ENCODE data around the gene AP2M1.
"Not testable (repeated sequence)": the region's sequence is repeated elsewhere in the genome, so short reads cannot be mapped to it uniquely, and the experiment has no call there.

Gene AP2M1

GRCh38 chr3:184158404-184158803 is 16.3 kb upstream of the AP2M1 start:
- DNase-seq = no peak

GRCh38 chr3:184160456-184160855 is 14.2 kb upstream of the AP2M1 start:
- DNase-seq = no peak

GRCh38 chr3:184162571-184163070 is 12.0 kb upstream of the AP2M1 start:
- DNase-seq = not testable (repeated sequence)

GRCh38 chr3:184164648-184165330 is 9.9 kb upstream of the AP2M1 start:
- no peak for DNase-seq

GRCh38 chr3:184165543-184165942 is 9.1 kb upstream of the AP2M1 start:
- no peak for DNase-seq

GRCh38 chr3:184166671-184167070 is 8.0 kb upstream of the AP2M1 start:
- DNase-seq = no peak

GRCh38 chr3:184167786-184168185 is 6.9 kb upstream of the AP2M1 start:
- no peak for DNase-seq

- no peak for DNase-seq
These were observed 6.1 kb upstream of the AP2M1 start for GRCh38 chr3:184168363-184169120.

GRCh38 chr3:184169896-184170875 is 4.5 kb upstream of the AP2M1 start:
- DNase-seq = no peak

GRCh38 chr3:184171562-184171961 is 3.1 kb upstream of the AP2M1 start:
- no peak for DNase-seq

GRCh38 chr3:184172681-184173373 is 1.8 kb upstream of the AP2M1 start:
- DNase-seq = no peak

- DNase-seq = no peak
These were observed 1.3 kb upstream of the AP2M1 start for GRCh38 chr3:184173374-184173722.

GRCh38 chr3:184174284-184174645 is 390 bp upstream of the AP2M1 start:
- no peak for DNase-seq

- DNase-seq = no peak
These were observed 851 bp downstream of the AP2M1 start for GRCh38 chr3:184175506-184175905.

- no peak for DNase-seq
These were observed 1.3 kb downstream of the AP2M1 start for GRCh38 chr3:184175981-184176376.

GRCh38 chr3:184176377-184177330 is 2.0 kb downstream of the AP2M1 start:
- DNase-seq = peak; percentile 26

GRCh38 chr3:184177331-184177731 is 2.7 kb downstream of the AP2M1 start:
- no peak for DNase-seq

- no peak for DNase-seq
These were observed 3.2 kb downstream of the AP2M1 start for GRCh38 chr3:184177767-184178306.

- DNase-seq = no peak
These were observed 4.0 kb downstream of the AP2M1 start for GRCh38 chr3:184178521-184179138.

- DNase-seq = no peak
These were observed 5.5 kb downstream of the AP2M1 start for GRCh38 chr3:184180165-184180564.

GRCh38 chr3:184181596-184181995 is 6.9 kb downstream of the AP2M1 start:
- no peak for DNase-seq
